Measurements from ENCODE around the gene A3GALT2.

A3GALT2 gene

DNA sequence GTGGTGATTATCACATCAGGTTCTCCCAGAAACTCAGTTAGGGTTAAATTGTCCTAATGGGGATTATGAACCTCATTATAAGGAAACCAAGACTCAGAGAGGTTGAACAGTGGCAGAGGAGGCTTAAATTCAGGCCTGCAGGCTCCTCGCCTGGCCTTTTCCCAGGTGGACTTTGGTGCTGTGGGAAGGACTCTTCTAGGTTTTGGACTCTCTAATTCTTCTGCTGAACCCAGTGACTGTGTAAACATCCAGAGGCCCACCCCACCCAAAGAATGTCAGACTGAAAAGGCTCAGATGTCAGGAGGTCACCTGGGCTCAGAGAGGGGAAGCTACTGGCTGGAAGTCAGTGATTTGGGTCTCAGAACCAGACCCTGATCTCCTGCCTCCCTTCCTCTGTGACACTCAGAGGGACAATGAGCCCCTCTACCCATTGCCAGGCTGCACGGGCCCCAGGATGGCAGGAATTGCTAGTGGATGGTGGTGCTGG, 62.1 kb downstream of the A3GALT2 start:
- Histone ChIP-seq H3K4me1 (ENCODE audit: insufficient read depth, insufficient read length) (peaks cover 24% of the 10 kb centered on the region), H3K4me3 (ENCODE audit: insufficient read length, low read depth) (no peak overlapping the region), H3K27me3 (ENCODE audit: insufficient read depth, insufficient read length) (peaks cover 3% of the 10 kb centered on the region), H3K9me3 (ENCODE audit: insufficient read depth, low read length) (peaks cover 5% of the 10 kb centered on the region; the same call in 1 of the 2 replicates), H3K9ac (ENCODE audit: insufficient read length, low read depth) (no peak overlapping the region), H3K36me3 (ENCODE audit: insufficient read depth, insufficient read length, low read length) (peaks cover 30% of the 10 kb centered on the region)
- TF ChIP-seq ZNF274 (IDR thresholded peaks at IDR 0.05; ENCODE audit: low read depth, low read length): no peak
- no peak for TF ChIP-seq YY1 (IDR thresholded peaks at IDR 0.05; ENCODE audit: insufficient read depth, insufficient read length)
- TF ChIP-seq SUZ12 (IDR thresholded peaks at IDR 0.05; ENCODE audit: extremely low read depth, insufficient read depth, insufficient read length): no peak
- DNase-seq (ENCODE audit: low read depth, low spot score): no peak

DNA sequence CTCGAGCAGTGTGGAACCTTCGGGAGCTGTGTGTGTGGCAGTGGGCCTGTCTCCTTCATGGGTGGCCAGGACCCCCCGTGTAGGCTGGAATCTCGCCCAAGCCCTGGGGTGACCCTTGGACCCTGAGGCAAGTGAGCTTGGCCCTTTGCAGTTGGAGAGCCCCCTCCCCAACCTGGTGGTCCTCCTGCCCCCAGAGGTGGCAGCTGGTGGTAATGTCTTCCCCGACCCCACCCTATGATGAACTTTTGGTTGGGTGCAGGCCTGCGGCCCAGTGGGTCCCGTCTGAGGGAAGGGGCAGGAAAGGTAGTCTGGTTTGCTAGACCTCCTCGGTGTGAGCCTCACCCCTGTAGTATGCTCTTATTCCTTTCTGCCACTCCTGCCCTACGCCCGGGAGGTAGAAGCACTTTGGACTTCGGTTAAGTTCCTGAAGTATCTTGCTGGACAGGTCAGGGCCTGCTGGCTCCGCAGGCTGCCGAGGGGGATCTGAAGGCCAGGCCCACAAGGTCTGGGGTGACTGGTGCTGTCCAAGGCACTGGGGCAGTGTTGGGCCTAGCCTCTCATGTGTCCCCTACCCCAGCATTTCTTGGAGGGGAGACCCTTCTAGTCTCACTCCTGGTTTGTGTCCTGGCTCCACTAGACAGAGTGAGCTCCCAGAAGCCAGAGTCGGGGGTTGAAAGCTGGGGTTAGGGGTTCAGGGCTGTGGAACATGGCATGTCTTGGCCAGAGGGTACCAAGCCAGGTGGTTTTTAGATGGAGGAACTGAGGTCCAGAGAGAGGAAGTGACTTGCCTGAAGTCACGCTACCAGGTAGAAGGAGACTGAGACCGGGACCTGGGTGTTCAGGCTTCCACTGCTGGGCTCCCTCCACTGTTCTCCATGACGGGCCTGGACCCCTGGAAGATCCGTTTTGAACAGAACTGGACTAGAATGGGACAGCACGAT, 62.9 kb downstream of the A3GALT2 start:
- DNase-seq (ENCODE audit: low read depth, low spot score): no peak
- peaks cover 21% of the 10 kb centered on the region for H3K4me1 ChIP-seq (ENCODE audit: insufficient read depth, insufficient read length)
- peaks cover 5% of the 10 kb centered on the region; the same call in 1 of the 2 replicates for H3K9me3 ChIP-seq (ENCODE audit: insufficient read depth, low read length)
- H3K4me3 ChIP-seq (ENCODE audit: insufficient read length, low read depth): peak overlapping the region; percentile 65
- no peak for TF ChIP-seq YY1 (IDR thresholded peaks at IDR 0.05; ENCODE audit: insufficient read depth, insufficient read length)
- no peak for TF ChIP-seq ZNF274 (IDR thresholded peaks at IDR 0.05; ENCODE audit: low read depth, low read length)
- TF ChIP-seq SUZ12 (IDR thresholded peaks at IDR 0.05; ENCODE audit: extremely low read depth, insufficient read depth, insufficient read length): no peak
- H3K36me3 ChIP-seq (ENCODE audit: insufficient read depth, insufficient read length, low read length): peaks cover 29% of the 10 kb centered on the region
- peak overlapping the region; percentile 83 for H3K9ac ChIP-seq (ENCODE audit: insufficient read length, low read depth)
- H3K27me3 ChIP-seq (ENCODE audit: insufficient read depth, insufficient read length): peaks cover 7% of the 10 kb centered on the region

DNA sequence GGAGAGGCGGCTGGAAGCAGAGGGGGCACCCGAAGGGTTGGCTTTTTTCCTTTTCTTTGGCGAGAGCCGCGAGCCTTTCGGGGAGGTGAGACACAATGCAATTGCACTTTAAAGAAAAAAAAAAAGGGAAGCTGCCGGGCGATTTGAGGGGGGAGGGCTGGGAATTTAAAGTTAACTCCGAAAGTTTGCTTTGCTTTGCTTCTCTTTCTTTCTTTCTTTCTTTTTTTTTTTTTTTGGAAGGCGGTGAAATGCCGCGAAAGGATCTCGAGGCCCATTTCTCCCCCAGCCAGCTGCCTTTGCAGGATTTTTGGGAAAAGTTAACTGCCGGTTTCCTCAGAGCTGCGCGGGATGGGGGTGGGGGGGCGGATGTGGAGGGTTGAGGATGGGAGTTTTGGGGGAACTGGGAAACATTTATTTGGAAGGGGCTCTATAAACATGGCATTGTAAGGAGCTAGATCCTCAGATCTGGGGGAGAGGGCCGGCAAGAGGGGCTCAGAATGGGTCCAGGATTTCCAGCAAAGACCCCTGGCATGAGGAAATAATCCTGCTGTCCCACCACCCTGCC, 63.6 kb downstream of the A3GALT2 start:
- H3K9me3 ChIP-seq (ENCODE audit: insufficient read depth, low read length): peaks cover 5% of the 10 kb centered on the region; the same call in 1 of the 2 replicates
- H3K9ac ChIP-seq (ENCODE audit: insufficient read length, low read depth): peak overlapping the region; percentile 83
- DNase-seq (ENCODE audit: low read depth, low spot score): no peak
- peak overlapping the region; percentile 65 for H3K4me3 ChIP-seq (ENCODE audit: insufficient read length, low read depth)
- TF ChIP-seq SUZ12 (IDR thresholded peaks at IDR 0.05; ENCODE audit: extremely low read depth, insufficient read depth, insufficient read length): no peak
- no peak for TF ChIP-seq ZNF274 (IDR thresholded peaks at IDR 0.05; ENCODE audit: low read depth, low read length)
- TF ChIP-seq YY1 (IDR thresholded peaks at IDR 0.05; ENCODE audit: insufficient read depth, insufficient read length): no peak
- peaks cover 9% of the 10 kb centered on the region for H3K27me3 ChIP-seq (ENCODE audit: insufficient read depth, insufficient read length)
- peaks cover 22% of the 10 kb centered on the region for H3K36me3 ChIP-seq (ENCODE audit: insufficient read depth, insufficient read length, low read length)
- peaks cover 21% of the 10 kb centered on the region for H3K4me1 ChIP-seq (ENCODE audit: insufficient read depth, insufficient read length)

All from NT2/D1 (cell line).